GM21367 (cell line): ENCODE data around the gene TSC1.

Source experiments
- ATAC-seq: cut with Tn5 transposase; IDR thresholded peaks from one replicate; pipeline ENCODE4 v1.9.1; 2021; ENCODE audit not compliant: unreplicated experiment

The TSC1 gene

DNA sequence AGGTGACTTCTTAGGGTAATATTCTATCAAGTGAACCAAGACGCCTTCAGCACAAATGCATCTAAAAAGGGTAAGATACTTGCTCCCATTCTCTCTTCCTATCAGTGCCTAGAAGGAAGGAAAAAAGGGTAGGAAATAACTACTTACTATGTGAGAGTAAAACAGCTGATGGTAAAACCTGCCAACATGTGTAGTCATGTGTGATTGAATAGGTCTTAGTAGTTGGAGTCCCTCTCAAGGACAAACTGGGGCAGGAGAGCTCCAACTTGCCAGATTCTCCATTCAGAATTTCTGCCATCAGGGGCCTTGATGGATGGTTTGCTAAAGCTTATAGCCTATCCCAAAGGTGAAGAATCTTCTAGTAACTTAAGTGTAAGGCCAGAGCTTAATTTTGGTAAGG lies 5.2 kb downstream of the TSC1 start:
- ATAC-seq: no peak

DNA sequence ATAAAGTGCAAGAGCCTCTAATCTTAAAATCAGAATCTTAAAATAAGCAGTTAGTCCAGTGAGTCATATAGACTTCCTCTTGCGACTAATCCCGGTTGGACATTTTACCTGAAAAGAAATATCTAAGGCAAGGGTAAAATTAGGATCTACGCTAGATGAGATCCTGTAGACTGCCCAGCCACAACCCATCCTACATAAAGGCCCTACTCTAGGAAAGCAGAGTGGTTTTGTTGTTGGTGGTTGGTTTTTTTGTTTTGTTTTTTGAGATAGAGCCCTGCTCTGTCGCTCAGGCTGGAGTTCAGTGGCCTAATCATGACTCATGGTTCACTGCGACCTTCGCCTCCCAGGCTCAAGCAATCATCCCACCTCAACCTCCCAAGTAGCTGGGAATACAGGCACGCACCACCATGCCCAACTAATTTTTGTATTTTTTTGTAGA lies 6.9 kb downstream of the TSC1 start:
- ATAC-seq: no peak

DNA sequence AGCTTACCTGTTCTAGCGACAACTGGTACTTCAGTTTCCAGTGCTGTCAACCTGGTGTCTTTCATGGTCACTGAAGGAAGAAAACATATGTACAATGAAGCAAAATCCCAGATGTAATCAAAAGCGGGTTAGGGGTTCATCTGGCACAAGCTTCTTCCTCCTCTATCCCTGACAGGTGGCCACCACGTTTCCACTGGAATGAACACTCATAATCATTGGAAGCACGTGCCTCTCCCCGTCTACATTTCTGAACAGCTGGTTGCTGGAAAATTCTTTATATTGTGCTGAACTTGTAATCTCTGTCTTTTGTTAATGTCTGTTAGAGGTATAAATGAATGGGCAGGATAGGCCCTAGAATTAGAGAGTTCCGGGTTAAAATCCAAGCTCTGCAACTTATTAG lies 9.4 kb downstream of the TSC1 start:
- no peak for ATAC-seq

DNA sequence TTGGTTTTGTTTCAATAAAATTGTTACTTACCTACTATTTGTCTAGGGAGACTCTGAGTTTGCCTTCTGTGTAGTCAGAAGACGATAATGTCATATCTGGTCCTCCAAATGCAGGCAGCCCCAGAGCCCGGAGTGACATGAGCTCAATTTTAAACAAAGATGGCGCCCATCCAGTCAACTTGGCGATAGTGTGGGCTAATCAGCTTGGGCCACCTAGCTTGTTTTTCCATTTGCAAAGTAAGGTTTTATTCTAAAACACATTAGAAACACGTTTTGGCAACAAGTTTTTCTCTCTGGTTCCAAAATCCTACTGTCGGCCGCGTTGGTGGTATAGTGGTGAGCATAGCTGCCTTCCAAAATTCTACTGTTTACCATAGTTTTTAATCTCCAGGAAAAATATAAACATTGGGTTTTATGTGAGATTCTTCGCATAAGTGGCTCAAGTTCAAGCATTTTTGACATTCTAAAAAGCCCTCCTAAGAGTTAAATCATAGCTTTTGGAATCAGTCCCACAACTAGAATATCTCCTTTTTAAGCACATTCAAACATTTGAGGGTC lies 13.2 kb downstream of the TSC1 start:
- no peak for ATAC-seq

DNA sequence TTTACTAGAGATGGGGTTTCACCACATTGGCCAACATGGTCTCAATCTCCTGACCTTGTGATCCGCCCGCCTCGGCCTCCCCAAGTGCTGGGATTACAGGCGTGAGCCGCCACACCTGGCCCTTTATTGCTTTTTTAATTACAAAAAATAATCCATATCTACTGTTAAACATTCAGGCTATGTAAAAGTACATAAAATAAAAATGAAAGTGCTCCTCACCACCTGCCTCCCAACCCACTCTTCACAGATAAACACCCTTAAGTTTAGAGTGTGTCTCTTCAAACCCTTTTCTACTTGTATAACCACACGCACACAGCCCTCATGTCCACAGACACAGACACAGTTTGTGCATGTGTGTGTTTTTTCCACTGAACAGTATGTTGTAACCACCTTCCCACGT lies 16.7 kb downstream of the TSC1 start:
- no peak for ATAC-seq

DNA sequence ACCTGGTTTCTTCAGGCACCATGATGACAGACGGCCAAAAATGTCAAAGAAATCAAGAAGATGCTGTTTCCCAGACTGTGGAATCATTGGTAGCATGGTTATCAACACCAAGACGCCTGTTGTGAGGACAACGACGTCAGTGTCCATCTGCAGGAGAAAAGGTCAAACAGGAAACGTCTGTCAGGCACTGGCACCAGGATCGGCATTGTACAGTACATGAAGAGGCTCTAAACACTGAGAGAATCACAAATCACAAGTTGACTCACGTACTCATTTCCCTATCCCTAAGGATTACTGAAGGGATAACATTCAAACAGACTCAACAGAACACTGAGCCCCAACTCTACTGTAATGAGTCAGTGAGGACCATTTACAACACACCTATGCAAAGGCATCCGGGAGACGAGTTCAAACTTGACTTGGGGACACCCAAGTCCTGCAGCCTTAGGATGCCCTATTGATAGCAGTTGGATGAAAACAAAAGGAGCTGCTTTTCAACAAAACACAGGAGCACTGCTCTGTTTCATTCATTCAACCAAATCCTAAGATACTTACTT lies 21.0 kb downstream of the TSC1 start:
- no peak for ATAC-seq

DNA sequence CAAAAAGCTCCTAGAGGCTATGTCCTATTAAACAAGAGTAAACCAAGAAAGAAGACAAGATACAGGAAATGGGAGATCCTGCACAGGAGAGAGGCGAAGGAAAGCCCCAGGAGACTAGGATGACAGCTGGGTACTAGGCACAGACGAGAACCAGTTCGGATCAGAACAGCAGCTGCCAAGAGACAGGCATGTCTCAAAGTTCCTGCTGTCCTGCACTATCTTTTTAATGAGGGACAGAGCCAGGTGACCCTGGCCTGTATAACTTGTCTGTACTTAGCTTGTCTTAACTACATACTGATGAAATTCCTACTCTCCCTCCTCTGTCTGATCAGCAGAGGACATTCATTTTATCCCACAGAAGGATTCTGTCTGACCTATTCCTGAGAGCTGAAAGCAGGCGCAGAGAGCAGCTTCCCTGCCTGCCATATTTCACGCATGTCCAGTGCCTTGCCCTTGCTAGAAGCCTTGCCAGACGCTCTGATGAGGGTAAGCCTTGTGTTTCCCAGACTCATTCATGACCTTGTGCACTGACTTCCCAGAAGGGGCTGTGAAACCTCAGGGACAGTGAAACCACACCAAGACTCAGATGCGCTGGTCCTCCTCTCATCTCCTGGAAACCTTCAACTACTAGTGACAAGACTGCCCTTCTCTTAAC lies 24.7 kb downstream of the TSC1 start:
- no peak for ATAC-seq

DNA sequence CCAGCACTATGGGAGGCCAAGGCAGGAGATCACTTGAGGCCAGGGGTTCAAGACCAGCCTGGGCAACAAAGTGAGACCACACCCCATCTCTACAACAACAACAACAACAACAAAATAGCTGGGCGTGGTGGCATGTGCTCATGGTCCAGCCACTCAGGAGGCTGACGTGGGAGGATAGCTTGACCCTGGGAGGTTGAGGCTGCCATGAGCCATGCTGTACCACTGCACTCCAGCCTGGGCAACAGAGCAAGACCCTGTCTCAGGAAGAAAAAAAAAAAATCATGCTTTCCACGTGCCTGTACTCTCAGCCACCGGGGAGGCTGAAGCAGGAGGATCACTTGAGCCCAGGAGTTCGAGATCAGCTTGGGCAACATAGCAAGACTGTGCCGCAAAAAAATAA lies 29.5 kb downstream of the TSC1 start:
- ATAC-seq: no peak

DNA sequence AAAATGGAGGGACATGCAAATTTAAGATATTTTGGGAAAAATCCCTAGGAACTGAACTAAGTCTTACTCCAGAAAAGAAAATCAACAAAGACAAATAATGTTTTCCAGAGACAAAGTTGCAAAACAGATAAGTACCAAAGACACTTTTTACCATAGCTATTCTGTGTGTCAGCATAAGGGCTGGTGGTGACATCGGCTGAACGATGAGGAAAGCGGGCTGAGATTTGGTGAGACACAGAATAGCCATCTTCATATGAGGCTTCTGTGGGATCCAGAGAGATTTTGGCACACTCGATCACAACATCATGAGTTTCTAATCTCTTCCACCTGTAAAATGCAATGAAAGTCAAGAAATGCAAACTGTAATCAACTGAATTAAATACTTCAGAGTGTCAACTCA lies 32.3 kb downstream of the TSC1 start:
- ATAC-seq: no peak

DNA sequence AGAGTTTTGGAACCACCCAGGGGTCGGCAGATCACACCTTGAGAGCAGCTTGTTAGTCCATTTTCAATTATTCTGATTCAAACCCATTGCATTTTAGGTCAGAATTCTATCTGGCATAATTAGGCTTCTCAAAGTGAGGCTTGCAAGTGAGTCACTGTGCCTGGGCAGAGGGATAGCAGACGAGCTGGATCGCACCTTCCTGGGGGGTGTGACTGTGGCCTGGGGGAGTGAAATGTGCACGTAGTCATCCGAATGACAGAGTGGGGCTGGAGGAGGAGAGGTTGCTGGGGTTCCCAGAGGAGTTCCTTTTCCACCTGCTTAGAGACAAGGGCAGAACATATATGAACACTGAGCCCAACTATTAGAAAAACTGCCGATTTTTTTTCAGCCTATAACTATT lies 34.0 kb downstream of the TSC1 start:
- ATAC-seq: no peak

DNA sequence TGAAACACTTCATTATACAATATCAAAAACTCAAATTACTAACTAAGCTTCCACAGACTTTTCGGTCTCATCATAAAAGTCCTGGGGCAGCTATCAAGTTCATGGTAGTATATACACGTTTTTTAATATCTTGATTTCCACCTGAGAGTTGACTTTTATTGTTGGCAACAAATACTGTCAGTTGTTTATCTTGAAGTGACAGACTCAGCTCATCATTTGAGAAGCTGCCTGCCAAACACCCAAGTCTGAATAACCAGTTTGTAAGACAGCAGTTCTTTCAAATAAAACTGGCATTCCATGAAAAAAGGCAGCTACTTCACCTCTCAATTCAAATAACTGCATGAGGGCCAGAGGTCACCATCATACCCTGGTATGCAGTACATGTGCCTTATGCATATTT lies 35.1 kb downstream of the TSC1 start:
- ATAC-seq: no peak

DNA sequence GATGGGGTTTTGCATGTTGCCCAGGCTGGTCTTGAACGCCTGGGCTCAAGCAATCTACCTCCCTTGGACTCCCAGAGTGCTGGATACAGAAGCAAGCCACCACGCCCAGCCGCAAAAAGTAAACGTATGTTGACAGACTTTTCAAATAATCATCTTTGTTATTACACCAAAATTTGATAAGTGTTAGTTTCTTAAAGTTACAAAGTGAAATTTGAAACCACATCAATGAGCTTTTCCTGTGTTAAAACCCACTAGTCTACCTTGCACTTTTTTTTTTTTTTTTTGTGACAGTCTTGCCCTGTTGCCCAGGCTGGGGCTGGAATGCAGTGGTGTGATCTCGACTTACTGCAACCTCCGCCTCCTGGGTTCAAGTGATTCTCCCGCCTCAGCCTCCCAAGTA lies 35.8 kb downstream of the TSC1 start:
- no peak for ATAC-seq

DNA sequence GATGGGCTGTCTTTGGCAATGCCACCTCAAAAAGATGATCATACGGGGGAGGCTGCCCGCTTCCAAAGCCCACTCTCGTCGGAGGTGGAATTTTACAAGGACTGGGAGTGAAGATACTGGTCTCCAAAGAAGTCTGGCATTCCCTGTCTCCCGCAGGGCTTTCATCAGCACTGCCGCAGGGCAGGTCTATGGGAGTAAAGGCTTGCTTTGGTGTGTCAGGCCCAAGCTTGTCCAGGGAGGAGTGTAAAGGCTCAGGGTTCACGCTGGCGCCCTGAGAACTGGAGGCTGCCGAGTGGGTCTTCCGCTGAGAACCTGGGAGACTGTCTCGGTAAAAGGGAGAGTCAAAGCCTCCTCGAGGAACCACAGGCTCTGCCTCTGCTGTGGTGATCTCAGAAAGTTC lies 38.7 kb downstream of the TSC1 start:
- ATAC-seq: no peak

DNA sequence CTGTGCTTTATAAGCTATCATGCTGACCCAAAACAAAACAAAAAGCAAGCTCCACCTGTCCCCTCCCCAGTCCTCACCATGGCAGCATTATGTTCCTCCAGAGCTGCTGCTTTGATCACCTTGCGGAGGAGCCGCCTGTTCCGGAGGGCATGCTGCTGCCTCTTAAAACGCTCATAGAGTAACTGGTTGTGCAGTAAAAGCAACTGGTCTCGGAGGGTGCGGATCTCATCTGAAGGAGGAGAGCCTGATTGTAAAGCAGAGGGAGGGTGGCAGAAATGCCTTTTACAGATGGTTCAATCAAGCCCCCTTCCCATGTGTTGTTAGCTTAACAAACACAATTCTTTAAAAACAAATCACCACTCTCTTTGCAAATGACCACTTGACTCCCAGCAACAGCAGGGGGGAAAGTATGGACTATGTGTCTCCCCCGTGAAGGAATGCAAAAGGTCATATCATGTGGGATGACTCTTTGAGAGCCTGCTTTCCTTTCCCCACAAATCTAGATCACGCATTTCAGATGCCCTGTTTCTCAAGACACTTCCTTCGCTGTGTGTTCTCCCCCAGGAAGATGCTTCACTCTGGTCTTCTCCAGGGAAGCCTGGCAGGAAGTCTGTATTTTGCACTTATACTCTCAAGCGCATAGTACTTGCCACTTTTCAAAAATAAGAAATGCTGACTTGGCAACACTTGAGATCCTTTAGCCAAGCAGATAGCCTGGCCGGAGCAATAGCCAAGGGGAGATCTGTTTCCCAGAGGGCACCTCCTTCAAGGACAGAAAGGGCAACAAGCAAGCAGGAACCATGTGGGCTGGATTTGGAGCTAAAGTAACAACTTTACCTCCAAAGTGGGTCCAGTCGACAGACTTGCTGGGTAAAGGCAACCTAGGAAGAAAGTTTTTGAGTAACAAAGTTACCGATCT lies 40.6 kb downstream of the TSC1 start:
- ATAC-seq: no peak

DNA sequence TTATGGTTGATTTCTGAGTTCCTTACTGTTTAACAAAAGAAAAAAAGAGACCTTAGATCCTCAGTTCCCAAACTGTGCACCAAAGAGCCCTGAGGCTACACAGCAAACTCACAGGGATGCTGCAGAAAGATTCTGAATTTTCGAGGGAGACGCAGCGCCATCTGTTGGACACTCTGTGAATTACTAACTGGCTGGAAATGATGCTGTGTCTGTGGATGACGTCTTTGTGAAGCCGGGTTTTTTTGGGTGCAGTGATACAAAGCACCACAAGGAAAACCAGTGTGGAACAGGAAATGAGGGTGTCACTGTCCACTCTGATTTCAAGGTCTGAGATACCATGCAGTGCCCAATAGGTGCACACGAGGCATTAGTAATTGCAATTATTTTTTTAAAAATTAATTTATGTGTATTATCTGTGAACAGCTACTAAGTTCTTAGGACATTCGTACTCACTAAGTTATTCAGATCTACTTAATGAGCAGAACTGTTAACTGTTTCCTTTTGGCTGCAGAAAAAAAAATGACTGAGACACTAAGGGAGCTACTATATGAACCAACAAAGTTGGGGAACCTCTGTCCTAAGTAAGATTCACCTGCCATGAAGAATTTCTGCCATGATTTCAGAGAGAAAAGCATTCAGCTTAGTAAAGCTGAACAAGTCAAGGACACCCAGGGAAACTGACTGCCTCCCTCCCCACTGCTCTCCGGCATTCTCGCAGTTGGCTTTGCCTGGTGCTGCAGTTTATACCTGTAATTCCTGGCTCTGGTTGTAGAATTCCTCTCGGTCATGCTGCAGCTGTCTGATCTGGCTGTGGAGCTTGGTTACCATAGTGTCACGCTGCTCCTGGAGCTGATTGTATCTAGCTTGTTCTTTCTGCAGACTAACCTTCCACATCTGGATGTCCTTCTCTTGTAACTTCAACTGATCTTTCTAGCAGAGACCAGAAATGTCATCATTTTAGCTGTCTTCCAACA lies 42.3 kb downstream of the TSC1 start:
- no peak for ATAC-seq

DNA sequence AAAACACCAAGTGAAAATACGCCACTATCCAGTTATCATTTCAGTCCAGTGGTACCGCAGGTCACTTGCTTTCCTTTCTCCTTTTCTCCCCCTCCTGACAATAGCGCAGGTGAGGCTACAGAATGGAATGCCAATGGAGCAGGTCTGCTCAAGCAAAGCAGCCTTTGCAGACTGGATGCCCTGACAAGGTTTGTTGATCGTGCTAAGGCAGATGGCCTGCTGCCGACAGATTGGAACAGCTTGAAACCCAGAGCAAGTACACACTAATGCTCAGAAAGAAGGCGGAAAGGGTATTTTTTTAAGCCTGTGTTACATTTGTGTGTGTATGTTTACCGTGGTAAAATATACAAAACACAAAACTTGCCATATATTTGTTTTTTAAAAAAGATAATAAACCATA lies 46.4 kb downstream of the TSC1 start:
- ATAC-seq: no peak

DNA sequence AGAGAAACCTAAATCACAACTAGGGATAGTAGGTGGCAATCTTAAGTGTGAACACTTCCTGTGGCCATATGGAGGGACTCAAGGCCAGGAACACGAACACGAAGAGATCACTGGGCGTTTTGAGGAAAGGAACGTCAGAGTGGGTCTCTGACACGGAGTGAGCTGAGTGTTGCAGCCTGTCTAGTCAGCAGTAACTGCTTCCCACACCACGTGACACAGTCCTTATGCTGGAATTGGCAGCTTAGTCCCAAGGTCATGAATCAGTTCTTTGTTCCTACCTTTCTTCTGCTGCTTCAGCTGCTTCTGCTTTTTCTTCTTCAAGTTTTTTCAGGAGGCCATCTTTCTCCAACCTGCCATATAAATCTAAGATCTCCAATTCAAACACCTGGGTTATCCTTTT lies 47.5 kb downstream of the TSC1 start:
- ATAC-seq: no peak

DNA sequence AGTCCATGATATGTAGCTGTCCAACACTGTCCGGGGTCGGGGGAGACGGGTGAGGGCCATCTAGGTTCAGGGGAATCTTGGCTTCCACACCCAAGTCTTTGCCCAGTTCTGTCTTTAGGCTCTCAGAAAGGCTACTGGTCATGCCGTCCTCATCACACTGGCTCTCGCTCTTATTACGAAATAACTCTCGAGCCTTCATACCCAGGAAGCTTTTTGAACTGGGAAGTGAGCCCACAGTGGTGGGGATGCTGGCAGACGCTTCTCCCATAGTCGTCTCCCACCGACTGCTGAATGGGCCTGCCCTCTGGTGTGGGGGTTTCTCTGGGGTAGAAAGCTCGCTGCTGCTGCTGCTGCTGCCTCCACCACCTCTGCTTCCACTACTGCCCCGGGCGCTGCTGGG lies 48.2 kb downstream of the TSC1 start:
- no peak for ATAC-seq

DNA sequence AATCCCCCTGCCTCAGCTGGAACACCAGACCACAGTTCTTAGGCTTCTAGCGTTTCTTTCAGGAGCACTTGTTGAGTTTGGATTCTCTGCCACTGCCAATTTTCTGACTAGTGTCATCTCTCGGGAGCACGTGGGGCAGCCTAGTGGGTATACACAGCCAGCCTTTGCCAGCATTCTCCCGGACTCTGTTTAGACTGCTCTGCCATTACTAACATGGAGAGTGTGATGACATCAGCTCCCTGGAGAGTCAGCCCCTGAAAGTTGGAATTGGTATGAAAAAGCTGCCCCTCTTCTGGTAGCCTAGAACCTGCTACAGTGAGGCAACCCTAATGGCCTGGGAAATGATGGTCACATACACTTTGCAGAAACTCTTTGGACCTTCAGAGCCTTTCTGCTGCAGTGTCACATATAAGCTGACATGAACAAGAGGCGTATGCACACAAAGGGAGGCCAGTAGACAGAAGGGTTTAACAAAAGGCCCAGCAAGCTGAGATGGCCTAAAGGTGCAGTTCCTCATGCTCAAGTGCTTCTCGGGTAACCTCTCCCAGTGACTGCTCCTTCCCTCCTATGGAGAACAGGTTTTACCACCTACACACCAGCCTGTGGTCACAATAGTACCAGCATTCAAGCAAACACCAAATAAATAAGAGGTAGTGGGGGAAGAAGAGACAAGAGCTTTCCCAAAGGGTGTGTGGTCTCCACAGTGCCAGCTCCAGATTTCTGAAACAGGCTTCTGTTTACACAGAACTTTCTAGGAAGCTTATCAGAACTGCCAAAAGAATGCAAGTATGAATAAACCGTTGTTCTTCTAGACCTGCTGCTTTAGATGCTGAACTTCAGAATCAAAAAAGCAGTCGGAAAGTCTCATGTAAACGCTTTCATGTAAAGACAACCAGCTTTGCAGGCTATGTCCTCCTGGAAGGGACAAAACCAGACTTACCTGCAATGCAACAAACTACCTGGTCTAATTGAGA lies 49.3 kb downstream of the TSC1 start:
- ATAC-seq: no peak

DNA sequence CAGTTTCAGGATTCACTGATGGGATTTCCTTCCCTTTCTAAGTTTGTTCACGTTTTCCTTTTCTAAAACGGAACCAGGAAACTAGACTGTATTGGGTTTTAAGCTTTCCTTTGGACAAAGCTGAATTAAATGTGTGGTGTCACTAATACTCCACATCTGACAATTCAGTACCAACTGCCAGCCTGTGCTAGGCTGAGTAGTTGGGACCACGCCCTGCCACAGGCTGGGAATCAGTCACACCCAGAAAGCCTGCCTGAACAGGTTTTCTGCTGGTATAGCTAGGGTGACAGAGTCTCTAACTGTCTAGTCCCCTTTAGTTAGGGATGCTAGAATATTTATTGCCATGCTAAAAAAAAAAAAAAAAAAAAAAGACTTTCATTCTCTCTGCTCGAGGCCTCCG lies 50.1 kb downstream of the TSC1 start:
- ATAC-seq: no peak
